Neutrophil (primary cell): ENCODE measurements around the gene SPATA6L.
"Not testable (repeated sequence)": the region's sequence is repeated elsewhere in the genome, so short reads cannot be mapped to it uniquely, and the experiment has no call there.

Experiments used
- H3K27ac ChIP-seq: fragments of 200-600 bp; sonication (generic); 2 replicates; pipeline ENCODE4 v1.5.1; 2016; ENCODE audit warnings: mild to moderate bottlenecking, moderate library complexity
- H3K27me3 ChIP-seq: fragments of 200-600 bp; sonication (generic); 2 replicates; pipeline ENCODE4 v1.6.0; 2016; ENCODE audit warnings: mild to moderate bottlenecking
- H3K36me3 ChIP-seq: fragments of 200-600 bp; sonication (generic); 2 replicates; pipeline ENCODE4 v1.5.1; 2017
- H3K4me1 ChIP-seq, 2 experiments: fragments of 200-600 bp in 1 of 2; sonication (generic) in 1 of 2; 1 replicate in 1 of 2; 2 replicates in 1 of 2; pipeline versions ENCODE4 v1.5.1 to v1.6.1; 2013 to 2016; ENCODE audit warnings: low read depth in 1 of 2, low read length in 1 of 2, mild to moderate bottlenecking in 1 of 2, moderate library complexity in 1 of 2; ENCODE audit not compliant: control insufficient read depth in 1 of 2, insufficient read depth in 1 of 2
- H3K4me3 ChIP-seq, 2 experiments: fragments of 200-600 bp in 1 of 2; sonication (generic) in 1 of 2; 1 replicate in 1 of 2; 2 replicates in 1 of 2; pipeline ENCODE4 v1.5.1; 2013 to 2016; ENCODE audit warnings: low read depth in 1 of 2, low read length in 1 of 2, mild to moderate bottlenecking in 1 of 2, moderate library complexity in 1 of 2
- H3K9me3 ChIP-seq: fragments of 200-600 bp; sonication (generic); 2 replicates; pipeline ENCODE4 v1.5.1; 2016
- TF ChIP-seq, protein P1 (sequence below): fragments of 200-600 bp; sonication (generic); IDR thresholded peaks from 2 replicates; pipeline ENCODE4 v1.5.1; 2016; ENCODE audit warnings: antibody characterized with exemption

Gene SPATA6L

GRCh38 chr9:4617752-4618151 lies 48.5 kb downstream of the SPATA6L start:
- Histone ChIP-seq H3K27ac (no peak overlapping the region), H3K36me3 (no peaks in the 10 kb centered on the region), H3K4me1 (peaks cover 7 to 22% of the 10 kb centered on the region in 2 experiments), H3K4me3 (no peak overlapping the region), H3K27me3 (peaks cover 80% of the 10 kb centered on the region), H3K9me3 (no peaks in the 10 kb centered on the region)
- TF ChIP-seq, protein P1, sequence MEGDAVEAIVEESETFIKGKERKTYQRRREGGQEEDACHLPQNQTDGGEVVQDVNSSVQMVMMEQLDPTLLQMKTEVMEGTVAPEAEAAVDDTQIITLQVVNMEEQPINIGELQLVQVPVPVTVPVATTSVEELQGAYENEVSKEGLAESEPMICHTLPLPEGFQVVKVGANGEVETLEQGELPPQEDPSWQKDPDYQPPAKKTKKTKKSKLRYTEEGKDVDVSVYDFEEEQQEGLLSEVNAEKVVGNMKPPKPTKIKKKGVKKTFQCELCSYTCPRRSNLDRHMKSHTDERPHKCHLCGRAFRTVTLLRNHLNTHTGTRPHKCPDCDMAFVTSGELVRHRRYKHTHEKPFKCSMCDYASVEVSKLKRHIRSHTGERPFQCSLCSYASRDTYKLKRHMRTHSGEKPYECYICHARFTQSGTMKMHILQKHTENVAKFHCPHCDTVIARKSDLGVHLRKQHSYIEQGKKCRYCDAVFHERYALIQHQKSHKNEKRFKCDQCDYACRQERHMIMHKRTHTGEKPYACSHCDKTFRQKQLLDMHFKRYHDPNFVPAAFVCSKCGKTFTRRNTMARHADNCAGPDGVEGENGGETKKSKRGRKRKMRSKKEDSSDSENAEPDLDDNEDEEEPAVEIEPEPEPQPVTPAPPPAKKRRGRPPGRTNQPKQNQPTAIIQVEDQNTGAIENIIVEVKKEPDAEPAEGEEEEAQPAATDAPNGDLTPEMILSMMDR, result no peak

GRCh38 chr9:4615778-4616177 lies 50.5 kb downstream of the SPATA6L start:
- TF ChIP-seq, protein P1, result no peak
- Histone ChIP-seq H3K27me3 (peaks cover 72% of the 10 kb centered on the region), H3K27ac (no peak overlapping the region), H3K4me1 (peaks cover 7 to 22% of the 10 kb centered on the region in 2 experiments), H3K4me3 (no peak overlapping the region), H3K9me3 (no peaks in the 10 kb centered on the region), H3K36me3 (no peaks in the 10 kb centered on the region)

GRCh38 chr9:4615251-4615650 lies 51.0 kb downstream of the SPATA6L start:
- H3K36me3 ChIP-seq, result no peaks in the 10 kb centered on the region
- H3K27me3 ChIP-seq, result peaks cover 70% of the 10 kb centered on the region
- H3K4me3 ChIP-seq, result no peak overlapping the region
- no peaks in the 10 kb centered on the region for H3K9me3 ChIP-seq
- peaks cover 5 to 16% of the 10 kb centered on the region in 2 experiments for H3K4me1 ChIP-seq
- H3K27ac ChIP-seq, result no peak overlapping the region
- TF ChIP-seq, protein P1, result no peak

DNA sequence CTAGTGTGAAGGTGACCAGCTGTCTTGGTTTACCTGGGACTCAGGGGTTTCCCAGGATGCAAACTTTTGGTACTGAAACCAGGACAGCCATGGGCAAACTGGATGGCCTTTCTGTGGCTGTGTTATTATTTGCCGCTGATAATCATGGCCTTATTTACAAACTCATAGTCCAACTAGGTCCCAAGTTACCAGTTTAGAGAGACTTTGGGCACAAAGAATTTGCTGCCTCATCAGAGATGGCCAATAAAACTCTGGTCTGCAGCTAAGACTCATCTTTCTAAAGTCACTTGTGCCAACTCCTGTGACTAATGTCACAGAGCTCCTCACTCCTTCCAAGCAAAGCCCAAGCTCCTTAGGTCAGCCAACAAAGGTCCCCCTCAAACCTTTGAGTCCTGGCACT lies 51.7 kb downstream of the SPATA6L start:
- Histone ChIP-seq H3K36me3 (no peaks in the 10 kb centered on the region), H3K4me1 (peaks cover 0 to 10% of the 10 kb centered on the region in 2 experiments), H3K4me3 (no peak overlapping the region), H3K27ac (no peak overlapping the region), H3K9me3 (no peaks in the 10 kb centered on the region), H3K27me3 (peaks cover 70% of the 10 kb centered on the region)
- TF ChIP-seq, protein P1, result no peak

DNA sequence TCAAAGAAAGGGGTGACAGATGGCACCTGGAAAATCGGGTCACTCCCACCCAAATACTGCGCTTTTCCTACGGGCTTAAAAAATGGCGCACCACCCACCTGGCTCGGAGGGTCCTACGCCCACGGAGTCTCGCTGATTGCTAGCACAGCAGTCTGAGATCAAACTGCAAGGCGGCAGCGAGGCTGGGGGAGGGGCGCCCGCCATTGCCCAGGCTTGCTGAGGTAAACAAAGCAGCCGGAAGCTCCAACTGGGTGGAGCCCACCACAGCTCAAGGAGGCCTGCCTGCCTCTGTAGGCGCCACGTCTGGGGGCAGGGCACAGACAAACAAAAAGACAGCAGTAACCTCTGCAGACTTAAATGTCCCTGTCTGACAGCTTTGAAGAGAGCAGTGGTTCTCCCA lies 60.2 kb downstream of the SPATA6L start:
- H3K27me3 ChIP-seq, H3K4me3 ChIP-seq, H3K4me1 ChIP-seq, H3K9me3 ChIP-seq, H3K36me3 ChIP-seq, H3K27ac ChIP-seq: not testable (repeated sequence)

GRCh38 chr9:4604678-4605095 lies 61.6 kb downstream of the SPATA6L start:
- TF ChIP-seq, protein P1, result peak; percentile 56
- H3K4me3 ChIP-seq, result no peak overlapping the region

More at GRCh38 chr9:4604678-4605095, 61.6 kb downstream of the SPATA6L start:
- H3K9me3 ChIP-seq, result no peaks in the 10 kb centered on the region
- H3K4me1 ChIP-seq, result no peaks in the 10 kb centered on the region
- H3K27me3 ChIP-seq, result peaks cover 22% of the 10 kb centered on the region
- no peaks in the 10 kb centered on the region for H3K36me3 ChIP-seq
- H3K27ac ChIP-seq, result no peak overlapping the region
